HEK293 (cell line): ENCODE data around the gene ATP5MC3.
"Not testable (repeated sequence)": the region's sequence is repeated elsewhere in the genome, so short reads cannot be mapped to it uniquely, and the experiment has no call there.

Source experiments
- CTCF ChIA-PET: fragments of 350-600 bp; formaldehyde crosslinking; extraction: SDS; loops from one replicate; lab custom pipeline; 2021; ENCODE audit warnings: antibody characterized with exemption; lab: Yijun Ruan, JAX
- POLR2A ChIA-PET: fragments of 300-600 bp; formaldehyde crosslinking; extraction: SDS; loops from one replicate; lab custom pipeline; 2020; ENCODE audit warnings: antibody characterized with exemption, inconsistent platforms; lab: Yijun Ruan, JAX
- H3K27ac ChIP-seq: fragments of 200-500 bp; sonication (Bioruptor generic); 2 replicates; pipeline ENCODE4 v1.5.1; 2014; ENCODE audit warnings: low read depth, low read length, control low read depth, inconsistent platforms; ENCODE audit errors: extremely low read depth
- H3K36me3 ChIP-seq, 2 experiments: fragments of 200-500 bp in 1 of 2; sonication (Bioruptor generic) in 1 of 2; 1 replicate in 1 of 2; 2 replicates in 1 of 2; pipeline ENCODE4 v1.5.1; 2014 to 2017; ENCODE audit warnings: inconsistent platforms in 2 of 2, low read length in 2 of 2; ENCODE audit not compliant: control insufficient read depth in 2 of 2, insufficient read depth in 1 of 2
- H3K4me1 ChIP-seq: fragments of 200-500 bp; sonication (Bioruptor generic); 2 replicates; pipeline ENCODE4 v1.5.1; 2014; ENCODE audit warnings: mild to moderate bottlenecking, low read length, inconsistent platforms; ENCODE audit not compliant: control insufficient read depth, insufficient read depth
- H3K4me3 ChIP-seq: 2 replicates; pipeline ENCODE4 v1.5.1; 2011; ENCODE audit warnings: low read depth, mild to moderate bottlenecking, control low read depth, low read length, moderate library complexity
- H3K9me3 ChIP-seq: fragments of 200-500 bp; sonication (Bioruptor generic); 2 replicates; pipeline ENCODE4 v1.5.1; 2014; ENCODE audit warnings: low read depth, low read length, inconsistent platforms; ENCODE audit not compliant: control insufficient read depth, insufficient read depth
- EGR2 ChIP-seq: fragments of 450-650 bp; formaldehyde crosslinking; IDR thresholded peaks from 2 replicates; pipeline ENCODE4 v1.5.1; 2016; ENCODE audit warnings: low read depth, missing biosample characterization, missing genetic modification characterization
- GLIS2 ChIP-seq: fragments of 450-650 bp; formaldehyde crosslinking; IDR thresholded peaks from 2 replicates; pipeline ENCODE4 v1.5.1; 2016; ENCODE audit warnings: missing biosample characterization, missing genetic modification characterization
- HOXA7 ChIP-seq: sonication (generic); formaldehyde crosslinking; IDR thresholded peaks from 2 replicates; pipeline ENCODE4 v1.8.1; 2022; ENCODE audit warnings: missing genetic modification reagents, borderline replicate concordance
- KLF8 ChIP-seq: fragments of 450-650 bp; formaldehyde crosslinking; IDR thresholded peaks from 2 replicates; pipeline ENCODE4 v1.5.1; 2016; ENCODE audit warnings: missing biosample characterization, missing genetic modification characterization
- MZF1 ChIP-seq: fragments of 450-650 bp; formaldehyde crosslinking; IDR thresholded peaks from 2 replicates; pipeline ENCODE4 v1.5.1; 2017; ENCODE audit warnings: missing biosample characterization, missing genetic modification characterization, borderline replicate concordance
- SALL2 ChIP-seq: fragments of 450-650 bp; formaldehyde crosslinking; IDR thresholded peaks from 2 replicates; pipeline ENCODE4 v1.5.0; 2017; ENCODE audit warnings: missing biosample characterization, mild to moderate bottlenecking, missing genetic modification characterization, borderline replicate concordance
- WT1 ChIP-seq: fragments of 450-650 bp; formaldehyde crosslinking; IDR thresholded peaks from 2 replicates; pipeline ENCODE4 v1.5.1; 2016; ENCODE audit warnings: missing biosample characterization, missing genetic modification characterization
- YY2 ChIP-seq: fragments of 450-650 bp; formaldehyde crosslinking; IDR thresholded peaks from 2 replicates; pipeline ENCODE4 v1.5.1; 2016; ENCODE audit warnings: missing biosample characterization, missing genetic modification characterization
- ZBTB1 ChIP-seq: fragments of 450-650 bp; formaldehyde crosslinking; IDR thresholded peaks from 2 replicates; pipeline ENCODE4 v1.5.1; 2016; ENCODE audit warnings: missing biosample characterization, missing genetic modification characterization
- ZEB2 ChIP-seq: fragments of 450-650 bp; formaldehyde crosslinking; IDR thresholded peaks from 2 replicates; pipeline ENCODE4 v1.5.1; 2016; ENCODE audit warnings: missing biosample characterization, missing genetic modification characterization
- ZFP3 ChIP-seq: fragments of 450-650 bp; formaldehyde crosslinking; IDR thresholded peaks from 2 replicates; pipeline ENCODE4 v1.5.1; 2016; ENCODE audit warnings: low read depth, missing biosample characterization, missing genetic modification characterization
- ZFP37 ChIP-seq: fragments of 450-650 bp; formaldehyde crosslinking; IDR thresholded peaks from 2 replicates; pipeline ENCODE4 v1.5.1; 2016; ENCODE audit warnings: missing biosample characterization, missing genetic modification characterization
- ZNF121 ChIP-seq: fragments of 450-650 bp; formaldehyde crosslinking; IDR thresholded peaks from 2 replicates; pipeline ENCODE4 v1.5.1; 2016; ENCODE audit warnings: missing biosample characterization, missing genetic modification characterization
- ZNF16 ChIP-seq: fragments of 450-650 bp; formaldehyde crosslinking; IDR thresholded peaks from 2 replicates; pipeline ENCODE4 v1.5.1; 2016; ENCODE audit warnings: low read depth, missing biosample characterization, missing genetic modification characterization
- ZNF174 ChIP-seq: fragments of 450-650 bp; formaldehyde crosslinking; IDR thresholded peaks from 2 replicates; pipeline ENCODE4 v1.5.0; 2017; ENCODE audit warnings: missing biosample characterization, mild to moderate bottlenecking, missing genetic modification characterization
- ZNF2 ChIP-seq: fragments of 450-650 bp; formaldehyde crosslinking; IDR thresholded peaks from 2 replicates; pipeline ENCODE4 v1.5.1; 2016; ENCODE audit warnings: missing biosample characterization, missing genetic modification characterization
- ZNF211 ChIP-seq: fragments of 450-650 bp; formaldehyde crosslinking; IDR thresholded peaks from 2 replicates; pipeline ENCODE4 v1.5.1; 2016; ENCODE audit warnings: low read depth, missing biosample characterization, missing genetic modification characterization
- ZNF214 ChIP-seq: fragments of 450-650 bp; formaldehyde crosslinking; IDR thresholded peaks from 2 replicates; pipeline ENCODE4 v1.5.1; 2017; ENCODE audit warnings: missing biosample characterization, mild to moderate bottlenecking, missing genetic modification characterization, borderline replicate concordance
- ZNF24 ChIP-seq: fragments of 450-650 bp; formaldehyde crosslinking; IDR thresholded peaks from 2 replicates; pipeline ENCODE4 v1.5.1; 2016; ENCODE audit warnings: missing biosample characterization, missing genetic modification characterization
- ZNF423 ChIP-seq: fragments of 450-650 bp; formaldehyde crosslinking; IDR thresholded peaks from 2 replicates; pipeline ENCODE4 v1.5.1; 2016; ENCODE audit warnings: missing biosample characterization, missing genetic modification characterization
- ZNF426 ChIP-seq: fragments of 450-650 bp; formaldehyde crosslinking; IDR thresholded peaks from 2 replicates; pipeline ENCODE4 v1.5.1; 2017; ENCODE audit warnings: missing biosample characterization, missing genetic modification characterization, mild to moderate bottlenecking, inconsistent platforms, moderate library complexity
- ZNF555 ChIP-seq: fragments of 450-650 bp; formaldehyde crosslinking; conservative IDR thresholded peaks from 2 replicates; pipeline ENCODE4 v1.5.1; 2017; ENCODE audit warnings: missing biosample characterization, mild to moderate bottlenecking, missing genetic modification characterization, inconsistent platforms
- ZNF621 ChIP-seq: fragments of 450-650 bp; formaldehyde crosslinking; IDR thresholded peaks from 2 replicates; pipeline ENCODE4 v1.5.1; 2017; ENCODE audit warnings: missing biosample characterization, missing genetic modification characterization
- ZNF677 ChIP-seq: fragments of 450-650 bp; IDR thresholded peaks from 2 replicates; pipeline ENCODE4 v1.5.0; 2018; ENCODE audit warnings: missing biosample characterization, mild to moderate bottlenecking, missing genetic modification characterization, moderate library complexity
- ZNF701 ChIP-seq: fragments of 450-650 bp; formaldehyde crosslinking; IDR thresholded peaks from 2 replicates; pipeline ENCODE4 v1.5.1; 2016; ENCODE audit warnings: missing biosample characterization, missing genetic modification characterization
- ZNF707 ChIP-seq: fragments of 450-650 bp; formaldehyde crosslinking; IDR thresholded peaks from 2 replicates; pipeline ENCODE4 v1.5.1; 2016; ENCODE audit warnings: missing biosample characterization, missing genetic modification characterization
- ZNF747 ChIP-seq: fragments of 450-650 bp; formaldehyde crosslinking; IDR thresholded peaks from 2 replicates; pipeline ENCODE4 v1.5.1; 2016; ENCODE audit warnings: missing biosample characterization, missing genetic modification characterization
- ZNF768 ChIP-seq: fragments of 450-650 bp; formaldehyde crosslinking; IDR thresholded peaks from 2 replicates; pipeline ENCODE4 v1.5.1; 2018; ENCODE audit warnings: missing biosample characterization, mild to moderate bottlenecking, missing genetic modification characterization
- ZSCAN16 ChIP-seq: fragments of 450-650 bp; formaldehyde crosslinking; IDR thresholded peaks from 2 replicates; pipeline ENCODE4 v1.5.1; 2016; ENCODE audit warnings: missing biosample characterization, missing genetic modification characterization
- TF ChIP-seq, protein P1 (sequence below): fragments of 450-650 bp; formaldehyde crosslinking; IDR thresholded peaks from 2 replicates; pipeline ENCODE4 v1.5.0; 2017; ENCODE audit warnings: missing biosample characterization, missing genetic modification characterization, borderline replicate concordance
- TF ChIP-seq, protein P2 (sequence below): fragments of 450-650 bp; formaldehyde crosslinking; IDR thresholded peaks from 2 replicates; pipeline ENCODE4 v1.5.1; 2016; ENCODE audit warnings: missing biosample characterization, missing genetic modification characterization
- TF ChIP-seq, protein P3 (sequence below): fragments of 450-650 bp; formaldehyde crosslinking; IDR thresholded peaks from 2 replicates; pipeline ENCODE4 v1.5.1; 2016; ENCODE audit warnings: missing biosample characterization, missing genetic modification characterization
- TF ChIP-seq, protein P4 (sequence below): fragments of 450-650 bp; formaldehyde crosslinking; IDR thresholded peaks from 2 replicates; pipeline ENCODE4 v1.5.1; 2016; ENCODE audit warnings: missing biosample characterization, missing genetic modification characterization

The ATP5MC3 gene

DNA sequence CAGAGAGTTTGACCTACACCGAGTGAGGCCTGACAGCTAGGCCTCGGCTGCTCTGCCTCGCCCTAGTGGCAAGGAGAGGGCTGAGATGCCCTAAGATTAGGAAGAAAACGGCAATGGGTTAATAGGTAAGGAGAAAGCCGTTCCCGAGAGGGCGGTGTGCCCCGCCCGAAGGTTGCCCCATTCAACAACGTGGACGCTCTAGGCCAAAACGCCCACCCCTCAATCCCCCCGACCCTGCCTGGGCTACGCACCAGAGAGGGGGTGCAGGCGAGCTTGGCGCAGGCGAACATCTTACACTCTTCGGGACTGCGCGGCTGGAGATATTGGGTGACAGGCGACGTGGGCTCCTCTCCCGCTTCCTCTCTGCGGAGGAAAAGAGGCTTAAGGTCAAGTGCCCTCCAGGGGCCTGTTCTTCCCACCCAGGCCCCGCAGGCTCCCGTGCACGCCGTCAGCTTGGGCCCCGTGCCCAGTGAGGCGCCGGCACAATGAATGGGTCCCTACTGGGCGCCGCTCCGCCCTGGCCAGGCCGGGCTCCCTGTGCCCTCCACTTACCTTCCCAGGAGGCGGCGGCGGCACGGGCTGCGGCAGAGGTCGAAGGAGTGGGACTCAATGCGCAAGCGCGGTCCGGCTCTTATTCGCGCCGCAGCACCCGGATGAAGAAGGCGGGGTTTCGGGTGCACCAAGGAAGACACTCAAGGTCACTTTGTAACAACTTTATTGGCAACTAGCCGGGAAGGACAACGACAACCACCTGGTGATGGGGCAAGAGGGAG, at the start of gene ATP5MC3 (continued):
- no peak for TF ChIP-seq GLIS2 (tag by site-specific recombination)
- peak; percentile 79 for TF ChIP-seq ZFP3 (tag by site-specific recombination)
- TF ChIP-seq ZNF174 (tag by site-specific recombination), result no peak
- TF ChIP-seq ZNF16, result no peak
- no peak for TF ChIP-seq YY2 (tag by site-specific recombination)
- TF ChIP-seq ZSCAN16, result no peak
- peak; percentile 65 for TF ChIP-seq ZNF423 (tag by site-specific recombination)
- peak; percentile 57; the same call in 1 of the 2 replicates for TF ChIP-seq ZNF24 (tag by site-specific recombination)
- TF ChIP-seq ZNF747 (tag by site-specific recombination), result no peak
- TF ChIP-seq, protein P1, sequence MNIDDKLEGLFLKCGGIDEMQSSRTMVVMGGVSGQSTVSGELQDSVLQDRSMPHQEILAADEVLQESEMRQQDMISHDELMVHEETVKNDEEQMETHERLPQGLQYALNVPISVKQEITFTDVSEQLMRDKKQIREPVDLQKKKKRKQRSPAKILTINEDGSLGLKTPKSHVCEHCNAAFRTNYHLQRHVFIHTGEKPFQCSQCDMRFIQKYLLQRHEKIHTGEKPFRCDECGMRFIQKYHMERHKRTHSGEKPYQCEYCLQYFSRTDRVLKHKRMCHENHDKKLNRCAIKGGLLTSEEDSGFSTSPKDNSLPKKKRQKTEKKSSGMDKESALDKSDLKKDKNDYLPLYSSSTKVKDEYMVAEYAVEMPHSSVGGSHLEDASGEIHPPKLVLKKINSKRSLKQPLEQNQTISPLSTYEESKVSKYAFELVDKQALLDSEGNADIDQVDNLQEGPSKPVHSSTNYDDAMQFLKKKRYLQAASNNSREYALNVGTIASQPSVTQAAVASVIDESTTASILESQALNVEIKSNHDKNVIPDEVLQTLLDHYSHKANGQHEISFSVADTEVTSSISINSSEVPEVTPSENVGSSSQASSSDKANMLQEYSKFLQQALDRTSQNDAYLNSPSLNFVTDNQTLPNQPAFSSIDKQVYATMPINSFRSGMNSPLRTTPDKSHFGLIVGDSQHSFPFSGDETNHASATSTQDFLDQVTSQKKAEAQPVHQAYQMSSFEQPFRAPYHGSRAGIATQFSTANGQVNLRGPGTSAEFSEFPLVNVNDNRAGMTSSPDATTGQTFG (tag by site-specific recombination), result no peak
- peak; percentile 64; the same call in 1 of the 2 replicates for TF ChIP-seq ZEB2
- TF ChIP-seq ZNF121 (tag by site-specific recombination), result no peak
- no peak for TF ChIP-seq ZNF211 (tag by site-specific recombination)
- no peak for TF ChIP-seq HOXA7 (CRISPR knock-in tag)
- TF ChIP-seq ZNF2 (tag by site-specific recombination), result peak; percentile 68; the same call in 1 of the 2 replicates
- TF ChIP-seq, protein P2, sequence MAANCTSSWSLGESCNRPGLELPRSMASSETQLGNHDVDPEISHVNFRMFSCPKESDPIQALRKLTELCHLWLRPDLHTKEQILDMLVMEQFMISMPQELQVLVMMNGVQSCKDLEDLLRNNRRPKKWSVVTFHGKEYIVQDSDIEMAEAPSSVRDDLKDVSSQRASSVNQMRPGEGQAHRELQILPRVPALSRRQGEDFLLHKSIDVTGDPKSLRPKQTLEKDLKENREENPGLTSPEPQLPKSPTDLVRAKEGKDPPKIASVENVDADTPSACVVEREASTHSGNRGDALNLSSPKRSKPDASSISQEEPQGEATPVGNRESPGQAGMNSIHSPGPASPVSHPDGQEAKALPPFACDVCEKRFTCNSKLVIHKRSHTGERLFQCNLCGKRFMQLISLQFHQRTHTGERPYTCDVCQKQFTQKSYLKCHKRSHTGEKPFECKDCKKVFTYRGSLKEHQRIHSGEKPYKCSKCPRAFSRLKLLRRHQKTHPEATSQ (tag by site-specific recombination), result no peak
- no peak for TF ChIP-seq SALL2 (tag by site-specific recombination)
- TF ChIP-seq, protein P3, sequence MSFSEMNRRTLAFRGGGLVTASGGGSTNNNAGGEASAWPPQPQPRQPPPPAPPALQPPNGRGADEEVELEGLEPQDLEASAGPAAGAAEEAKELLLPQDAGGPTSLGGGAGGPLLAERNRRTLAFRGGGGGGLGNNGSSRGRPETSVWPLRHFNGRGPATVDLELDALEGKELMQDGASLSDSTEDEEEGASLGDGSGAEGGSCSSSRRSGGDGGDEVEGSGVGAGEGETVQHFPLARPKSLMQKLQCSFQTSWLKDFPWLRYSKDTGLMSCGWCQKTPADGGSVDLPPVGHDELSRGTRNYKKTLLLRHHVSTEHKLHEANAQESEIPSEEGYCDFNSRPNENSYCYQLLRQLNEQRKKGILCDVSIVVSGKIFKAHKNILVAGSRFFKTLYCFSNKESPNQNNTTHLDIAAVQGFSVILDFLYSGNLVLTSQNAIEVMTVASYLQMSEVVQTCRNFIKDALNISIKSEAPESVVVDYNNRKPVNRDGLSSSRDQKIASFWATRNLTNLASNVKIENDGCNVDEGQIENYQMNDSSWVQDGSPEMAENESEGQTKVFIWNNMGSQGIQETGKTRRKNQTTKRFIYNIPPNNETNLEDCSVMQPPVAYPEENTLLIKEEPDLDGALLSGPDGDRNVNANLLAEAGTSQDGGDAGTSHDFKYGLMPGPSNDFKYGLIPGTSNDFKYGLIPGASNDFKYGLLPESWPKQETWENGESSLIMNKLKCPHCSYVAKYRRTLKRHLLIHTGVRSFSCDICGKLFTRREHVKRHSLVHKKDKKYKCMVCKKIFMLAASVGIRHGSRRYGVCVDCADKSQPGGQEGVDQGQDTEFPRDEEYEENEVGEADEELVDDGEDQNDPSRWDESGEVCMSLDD (tag by site-specific recombination), result peak; percentile 34; the same call in 1 of the 2 replicates
- no peak for TF ChIP-seq ZNF701 (tag by site-specific recombination)
- no peak for TF ChIP-seq ZBTB1 (tag by site-specific recombination)
- no peak for TF ChIP-seq EGR2
- TF ChIP-seq ZNF214 (tag by site-specific recombination), result no peak
- no peak for TF ChIP-seq WT1 (tag by site-specific recombination)
- no peak for TF ChIP-seq ZNF621 (tag by site-specific recombination)
- no peak for TF ChIP-seq ZNF426 (tag by site-specific recombination)
- TF ChIP-seq ZNF677 (tag by site-specific recombination), result no peak
- TF ChIP-seq KLF8 (tag by site-specific recombination), result peak; percentile 79
- TF ChIP-seq ZNF707, result no peak
- TF ChIP-seq, protein P4, sequence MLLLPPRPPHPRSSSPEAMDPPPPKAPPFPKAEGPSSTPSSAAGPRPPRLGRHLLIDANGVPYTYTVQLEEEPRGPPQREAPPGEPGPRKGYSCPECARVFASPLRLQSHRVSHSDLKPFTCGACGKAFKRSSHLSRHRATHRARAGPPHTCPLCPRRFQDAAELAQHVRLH, result peak; percentile 80; the same call in 1 of the 2 replicates
- TF ChIP-seq ZNF768 (tag by site-specific recombination), result no peak
- TF ChIP-seq ZNF555 (tag by site-specific recombination), result no peak
- TF ChIP-seq MZF1 (tag by site-specific recombination), result no peak
- 0 out of 2 replicates have a peak, but pooled peaks have one; percentile 19 for TF ChIP-seq ZFP37 (tag by site-specific recombination)

DNA sequence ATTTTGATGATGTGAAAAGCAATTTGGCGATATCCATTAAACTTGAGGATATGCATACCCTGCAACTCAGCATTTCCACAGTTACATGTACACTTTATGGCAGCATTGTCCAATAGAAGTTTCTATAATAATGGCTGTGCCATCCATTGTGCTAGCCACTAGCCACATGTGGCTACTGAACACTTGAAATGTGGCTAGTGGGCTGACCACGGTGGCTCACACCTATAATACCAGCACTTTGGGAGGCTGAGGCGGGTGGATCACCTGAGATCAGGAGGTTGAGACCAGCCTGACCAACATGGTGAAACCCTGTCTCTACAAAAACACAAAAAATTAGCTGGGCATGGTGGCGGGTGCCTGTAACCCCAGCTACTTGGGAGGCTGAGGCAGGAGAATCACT, 47.1 kb upstream of the ATP5MC3 start:
- CTCF ChIA-PET, result interaction anchor here (1.4 kb wide), 1 partner anchor 25 kb away, joined by 3 read pairs; no protein-coding TSS in a partner anchor
- H3K4me3 ChIP-seq, POLR2A ChIA-PET, H3K27ac ChIP-seq, H3K4me1 ChIP-seq, H3K36me3 ChIP-seq, H3K9me3 ChIP-seq: not testable (repeated sequence)
